HCT116 (cell line): ENCODE data around the gene MYLK2. TPM values are rescaled to one million over a fixed set of nuclear protein-coding genes. Genes with fewer than 3 reads are reported as not detected.

Experiments used
- ATAC-seq: fragments of 200-7000 bp; cut with Tn5 transposase; 2 replicates; pipeline ENCODE4 v1.9.1; 2020; ENCODE audit warnings: mild to moderate bottlenecking, moderate library complexity
- BruUV-seq: library from RNA; stranded (reverse); fragments of 400-500 nt; replicated peaks from 2 replicates; lab custom pipeline; 2021; lab: Mats Ljungman, UMichigan
- CTCF ChIA-PET: fragments of 300-600 bp; sonication (Branson Sonifier 250); formaldehyde crosslinking; loops from one replicate; lab custom pipeline; 2021; ENCODE audit warnings: antibody characterized with exemption; lab: Charles Lee
- POLR2A ChIA-PET: fragments of 300-600, 350-600 bp; sonication (Branson Sonifier 250); formaldehyde crosslinking; loops from one replicate; lab custom pipeline; 2021; ENCODE audit warnings: antibody characterized with exemption; lab: Charles Lee
- RAD21 ChIA-PET, 2 experiments: fragments of 300-600 bp; sonication (Branson Sonifier 250); formaldehyde crosslinking; loops; one replicate each; lab custom pipeline; 2023; ENCODE audit warnings: low total read pairs in 2 of 2; ENCODE audit not compliant: uncharacterized antibody in 2 of 2, unreplicated experiment in 2 of 2, low non-redundant PET in 1 of 2; lab: Charles Lee
- DNase-seq: peaks from one replicate; pipeline ENCODE4 v3.0.0-alpha.2; 2010; ENCODE audit warnings: low read depth, low spot score
- H2AFZ ChIP-seq: fragments of 200-600 bp; shearing (Covaris generic), sonication (generic); 2 replicates; pipeline ENCODE4 v1.6.1; 2017; ENCODE audit warnings: low read depth, mixed run types, mixed read lengths, antibody characterized with exemption, low read length; ENCODE audit not compliant: poor library complexity, severe bottlenecking
- H3K27ac ChIP-seq: 2 replicates; pipeline ENCODE4 v1.5.1; 2012; ENCODE audit warnings: low read depth, low read length
- H3K27me3 ChIP-seq: fragments of 200-600 bp; sonication (generic); 2 replicates; pipeline ENCODE4 v1.6.1; 2016; ENCODE audit warnings: mixed run types, low read length, mixed read lengths; ENCODE audit not compliant: insufficient read depth
- H3K36me3 ChIP-seq, 2 experiments: fragments of 200-500 bp in 1 of 2; fragments of 200-600 bp in 1 of 2; sonication (Bioruptor generic) in 1 of 2; sonication (generic) in 1 of 2; 2 replicates each; pipeline versions ENCODE4 v1.5.1 to v1.6.1; 2014 to 2016; ENCODE audit warnings: low read length in 2 of 2, inconsistent platforms in 1 of 2, mixed read lengths in 1 of 2, mixed run types in 1 of 2; ENCODE audit not compliant: insufficient read depth in 2 of 2, control insufficient read depth in 1 of 2
- H3K4me1 ChIP-seq, 2 experiments: fragments of 200-600 bp in 1 of 2; sonication (generic) in 1 of 2; 2 replicates each; pipeline versions ENCODE4 v1.5.1 to v1.6.1; 2012 to 2017; ENCODE audit warnings: low read length in 2 of 2, inconsistent platforms in 1 of 2, mild to moderate bottlenecking in 1 of 2, mixed read lengths in 1 of 2, mixed run types in 1 of 2, moderate library complexity in 1 of 2; ENCODE audit not compliant: insufficient read depth in 2 of 2, control insufficient read depth in 1 of 2
- H3K4me2 ChIP-seq: fragments of 200-600 bp; sonication (generic); 2 replicates; pipeline ENCODE4 v1.6.1; 2017; ENCODE audit warnings: mixed run types, low read length, mixed read lengths
- H3K4me3 ChIP-seq, 2 experiments: fragments of 200-600 bp in 1 of 2; sonication (generic) in 1 of 2; replicated peaks in 1 of 2; 2 replicates each; pipeline ENCODE4 v1.5.1; 2011 to 2016; ENCODE audit warnings: low read length in 2 of 2, control low read depth in 1 of 2, low read depth in 1 of 2, mild to moderate bottlenecking in 1 of 2, mixed read lengths in 1 of 2, mixed run types in 1 of 2
- H3K79me2 ChIP-seq: fragments of 200-600 bp; sonication (generic); 2 replicates; pipeline ENCODE4 v1.6.1; 2017; ENCODE audit warnings: mild to moderate bottlenecking, mixed run types, low read length, moderate library complexity, mixed read lengths; ENCODE audit not compliant: insufficient read depth
- H3K9ac ChIP-seq: fragments of 200-600 bp; sonication (generic); 2 replicates; pipeline ENCODE4 v1.6.1; 2016; ENCODE audit warnings: low read length, mixed read lengths
- H3K9me2 ChIP-seq: fragments of 200-600 bp; sonication (generic), shearing (Covaris generic); 2 replicates; pipeline ENCODE4 v1.6.1; 2017; ENCODE audit warnings: mixed run types, mild to moderate bottlenecking, moderate library complexity; ENCODE audit not compliant: insufficient read depth
- H3K9me3 ChIP-seq, 2 experiments: fragments of 200-500 bp in 1 of 2; fragments of 200-600 bp in 1 of 2; sonication (Bioruptor generic) in 1 of 2; sonication (generic) in 1 of 2; 2 replicates each; pipeline ENCODE4 v1.6.1; 2014 to 2017; ENCODE audit warnings: low read length in 2 of 2, mixed read lengths in 2 of 2, inconsistent platforms in 1 of 2, low read depth in 1 of 2, mild to moderate bottlenecking in 1 of 2, mixed run types in 1 of 2, moderate library complexity in 1 of 2; ENCODE audit not compliant: control insufficient read depth in 1 of 2, insufficient read depth in 1 of 2
- H4K20me1 ChIP-seq: fragments of 200-600 bp; sonication (generic), shearing (Covaris generic); 2 replicates; pipeline ENCODE4 v1.6.1; 2017; ENCODE audit warnings: mixed run types, mild to moderate bottlenecking, moderate library complexity; ENCODE audit not compliant: insufficient read depth
- EGR1 ChIP-seq: IDR thresholded peaks from 2 replicates; pipeline ENCODE4 v1.6.1; 2012; ENCODE audit warnings: low read depth
- EZH2 ChIP-seq: fragments of 200-600 bp; sonication (generic); IDR thresholded peaks from 2 replicates; pipeline ENCODE4 v1.6.1; 2017; ENCODE audit warnings: antibody characterized with exemption, mixed run types
- FOSL1 ChIP-seq: IDR thresholded peaks from 2 replicates; pipeline ENCODE4 v1.6.1; 2012; ENCODE audit warnings: low read depth
- POLR2A ChIP-seq: IDR thresholded peaks from 2 replicates; pipeline ENCODE4 v1.7.0; 2011; ENCODE audit warnings: borderline replicate concordance; ENCODE audit not compliant: insufficient read depth, insufficient read length; ENCODE audit errors: extremely low read depth
- POLR2AphosphoS5 ChIP-seq: IDR thresholded peaks from 2 replicates; pipeline ENCODE4 v1.6.1; 2011; ENCODE audit warnings: mild to moderate bottlenecking, low read depth, low read length, moderate library complexity
- SIN3A ChIP-seq: IDR thresholded peaks from 2 replicates; pipeline ENCODE4 v1.6.1; 2012; ENCODE audit warnings: low read depth
- YY1 ChIP-seq: IDR thresholded peaks from 2 replicates; pipeline ENCODE4 v1.6.1; 2011; ENCODE audit warnings: low read length, low read depth, moderate library complexity, mild to moderate bottlenecking; ENCODE audit not compliant: insufficient replicate concordance; ENCODE audit errors: extremely low read depth
- ZFX ChIP-seq: fragments of 450-650 bp; IDR thresholded peaks from 2 replicates; pipeline ENCODE4 v1.6.1; 2017
- ZNF274 ChIP-seq: fragments of 200-500 bp; sonication (Bioruptor generic); IDR thresholded peaks from 2 replicates; pipeline ENCODE4 v1.6.1; 2014; ENCODE audit warnings: mild to moderate bottlenecking, low read depth, low read length, inconsistent platforms
- intact Hi-C: fragments of 100-400 bp; cut with micrococcal nuclease; formaldehyde crosslinking; loops from 2 replicates; pipeline ENCODE4 v1.10.0; 2022
- total RNA-seq: library from RNA; stranded (reverse); gene quantifications from one replicate; pipeline ENCODE4 v1.2.1, GENCODE V29; 2021; ENCODE audit not compliant: unreplicated experiment
- TF ChIP-seq, protein P1 (sequence below): IDR thresholded peaks from 2 replicates; pipeline ENCODE4 v1.6.1; 2011; ENCODE audit warnings: mild to moderate bottlenecking, low read length, moderate library complexity; ENCODE audit not compliant: insufficient replicate concordance; ENCODE audit errors: extremely low read depth

MYLK2 gene
- total RNA-seq, 1 experiment from 2014 or later, result 0.34 TPM

DNA sequence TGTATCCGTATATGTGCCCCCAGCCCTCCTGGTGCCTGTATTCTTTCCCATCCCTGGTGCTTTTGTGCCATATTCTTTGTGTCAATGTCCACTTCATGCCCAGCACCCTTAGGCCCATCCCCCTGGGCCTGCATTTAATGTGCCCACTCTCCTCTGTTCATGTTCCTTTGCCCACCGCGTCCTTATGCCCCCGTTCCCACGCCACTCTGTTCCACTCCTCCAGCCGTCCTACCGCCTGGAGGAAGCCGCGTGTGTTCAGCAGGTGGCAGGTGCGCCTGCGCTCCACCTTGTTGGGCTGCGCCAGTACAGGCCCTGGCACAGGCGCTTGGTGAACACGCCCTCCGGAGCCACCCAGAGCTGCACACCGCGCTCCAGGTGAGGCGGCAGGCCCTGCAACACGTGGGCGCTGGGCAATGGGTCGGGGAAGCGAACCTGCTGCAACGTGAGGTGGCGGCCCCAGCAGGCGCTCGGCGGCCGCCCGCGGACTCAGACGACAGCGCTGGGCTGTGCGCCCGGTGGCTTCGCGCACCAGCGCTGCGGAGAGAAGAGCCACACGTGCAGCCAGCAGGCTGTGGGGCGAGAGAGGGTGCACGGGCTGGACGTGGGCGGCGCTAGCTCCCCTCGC lies 30.3 kb downstream of the MYLK2 start:
- TF ChIP-seq ZNF274, result no peak
- no peak for TF ChIP-seq SIN3A
- TF ChIP-seq EZH2, result no peak
- no peak for TF ChIP-seq YY1
- no peak for TF ChIP-seq POLR2AphosphoS5
- TF ChIP-seq, protein P1, sequence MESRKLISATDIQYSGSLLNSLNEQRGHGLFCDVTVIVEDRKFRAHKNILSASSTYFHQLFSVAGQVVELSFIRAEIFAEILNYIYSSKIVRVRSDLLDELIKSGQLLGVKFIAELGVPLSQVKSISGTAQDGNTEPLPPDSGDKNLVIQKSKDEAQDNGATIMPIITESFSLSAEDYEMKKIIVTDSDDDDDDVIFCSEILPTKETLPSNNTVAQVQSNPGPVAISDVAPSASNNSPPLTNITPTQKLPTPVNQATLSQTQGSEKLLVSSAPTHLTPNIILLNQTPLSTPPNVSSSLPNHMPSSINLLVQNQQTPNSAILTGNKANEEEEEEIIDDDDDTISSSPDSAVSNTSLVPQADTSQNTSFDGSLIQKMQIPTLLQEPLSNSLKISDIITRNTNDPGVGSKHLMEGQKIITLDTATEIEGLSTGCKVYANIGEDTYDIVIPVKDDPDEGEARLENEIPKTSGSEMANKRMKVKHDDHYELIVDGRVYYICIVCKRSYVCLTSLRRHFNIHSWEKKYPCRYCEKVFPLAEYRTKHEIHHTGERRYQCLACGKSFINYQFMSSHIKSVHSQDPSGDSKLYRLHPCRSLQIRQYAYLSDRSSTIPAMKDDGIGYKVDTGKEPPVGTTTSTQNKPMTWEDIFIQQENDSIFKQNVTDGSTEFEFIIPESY, result no peak
- TF ChIP-seq FOSL1, result no peak
- no peak for TF ChIP-seq EGR1
- TF ChIP-seq ZFX, result no peak
- TF ChIP-seq POLR2A, result no peak
- Histone ChIP-seq H3K9me2 (no peaks in the 10 kb centered on the region), H4K20me1 (no peaks in the 10 kb centered on the region), H3K4me2 (no peak overlapping the region), H3K4me3 (no peak overlapping the region), H3K79me2 (no peaks in the 10 kb centered on the region), H3K9ac (no peak overlapping the region), H3K36me3 (no peaks in the 10 kb centered on the region), H3K4me1 (no peaks in the 10 kb centered on the region), H2AFZ (no peak overlapping the region), H3K27ac (no peak overlapping the region), H3K27me3 (no peaks in the 10 kb centered on the region), H3K9me3 (no peaks in the 10 kb centered on the region)
- BruUV-seq, result no TSS peak
- DNase-seq, result no peak
- no peak for ATAC-seq
- intact Hi-C loops, result no loop called here
- ChIA-PET RAD21 (no interaction called here), CTCF (interaction anchor here (1.0 kb wide), 1 partner anchor 126 kb away, joined by 3 read pairs; no protein-coding TSS in a partner anchor), POLR2A (no interaction called here)
